ENCODE results near the gene NREP. TPM values are rescaled to one million over a fixed set of nuclear protein-coding genes. Genes with fewer than 3 reads are reported as not detected.

NREP gene
- polyA plus RNA-seq, 3 donors = 16.6 to 23.6 (median 17.1) TPM

GRCh38 chr5:111697881-111698757, 58.9 kb downstream of the NREP start:
- no peak overlapping the region for H3K9ac ChIP-seq (ENCODE audit: insufficient read depth, low read length, poor library complexity, severe bottlenecking)
- H3K4me2 ChIP-seq (replicated peaks; ENCODE audit: extremely low read depth, low read length, poor library complexity, severe bottlenecking) = no peak overlapping the region
- no peaks in the 10 kb centered on the region for H3K79me2 ChIP-seq (ENCODE audit: insufficient read depth, low read length)
- no peak overlapping the region for H3K4me3 ChIP-seq (replicated peaks in 1 of 3; ENCODE audit: low read depth in 2 of 3, low read length in 3 of 3)
- Mint-ChIP-seq H3K27me3 (ENCODE audit: low read depth in 3 of 3) (peaks cover 0 to 4% (median 2%) of the 10 kb centered on the region in 3 donors), H3K4me3 (no peak overlapping the region), H3K27ac (no peak overlapping the region), H3K9me3 (peaks cover 0 to 2% (median 0%) of the 10 kb centered on the region in 7 donors), H3K36me3 (no peaks in the 10 kb centered on the region), H3K4me1 (peaks cover 13% of the 10 kb centered on the region)
- 90% methylated on average over 3 of the region's 6 CpGs for WGBS (ENCODE audit: insufficient coverage)
- H3K27me3 ChIP-seq (ENCODE audit: control insufficient read depth in 2 of 2, insufficient read depth in 2 of 2, low read length in 2 of 2) = no peaks in the 10 kb centered on the region
- H3K36me3 ChIP-seq (replicated peaks in 1 of 2; ENCODE audit: control insufficient read depth in 1 of 2, insufficient read depth in 2 of 2, low read length in 2 of 2) = no peaks in the 10 kb centered on the region
- no peak for TF ChIP-seq CTCF (IDR thresholded peaks at IDR 0.05)
- no peak overlapping the region for H2AFZ ChIP-seq (ENCODE audit: insufficient read depth, low read depth, low read length, poor library complexity, severe bottlenecking)
- intact Hi-C loops (cut with micrococcal nuclease) = no loop called here
- no peaks in the 10 kb centered on the region for H3K4me1 ChIP-seq (ENCODE audit: control insufficient read depth in 1 of 2, insufficient read depth in 2 of 2, low read length in 2 of 2)
- no peaks in the 10 kb centered on the region for H3K9me3 ChIP-seq (replicated peaks in 1 of 2; ENCODE audit: control insufficient read depth in 1 of 2, insufficient read depth in 1 of 2, low read length in 2 of 2)
- no peak overlapping the region for H3K27ac ChIP-seq (ENCODE audit: low read depth in 1 of 2, low read length in 2 of 2)
- DNase-seq = no peak
- H4K20me1 ChIP-seq (ENCODE audit: insufficient read depth, low read length) = no peaks in the 10 kb centered on the region

- Histone ChIP-seq H3K79me2 (ENCODE audit: insufficient read depth, low read length) (no peaks in the 10 kb centered on the region), H3K36me3 (replicated peaks in 1 of 2; ENCODE audit: control insufficient read depth in 1 of 2, insufficient read depth in 2 of 2, low read length in 2 of 2) (no peaks in the 10 kb centered on the region), H3K4me3 (replicated peaks in 1 of 3; ENCODE audit: low read depth in 2 of 3, low read length in 3 of 3) (no peak overlapping the region), H4K20me1 (ENCODE audit: insufficient read depth, low read length) (no peaks in the 10 kb centered on the region), H3K4me2 (replicated peaks; ENCODE audit: extremely low read depth, low read length, poor library complexity, severe bottlenecking) (no peak overlapping the region), H3K9ac (ENCODE audit: insufficient read depth, low read length, poor library complexity, severe bottlenecking) (no peak overlapping the region), H3K27ac (ENCODE audit: low read depth in 1 of 2, low read length in 2 of 2) (no peak overlapping the region), H3K27me3 (ENCODE audit: control insufficient read depth in 2 of 2, insufficient read depth in 2 of 2, low read length in 2 of 2) (no peaks in the 10 kb centered on the region), H3K9me3 (replicated peaks in 1 of 2; ENCODE audit: control insufficient read depth in 1 of 2, insufficient read depth in 1 of 2, low read length in 2 of 2) (no peaks in the 10 kb centered on the region), H3K4me1 (ENCODE audit: control insufficient read depth in 1 of 2, insufficient read depth in 2 of 2, low read length in 2 of 2) (no peaks in the 10 kb centered on the region), H2AFZ (ENCODE audit: insufficient read depth, low read depth, low read length, poor library complexity, severe bottlenecking) (no peak overlapping the region)
- intact Hi-C loops (cut with micrococcal nuclease) = no loop called here
- Mint-ChIP-seq H3K9me3 (peaks cover 0 to 4% (median 0%) of the 10 kb centered on the region in 7 donors), H3K36me3 (no peaks in the 10 kb centered on the region), H3K27ac (peak overlapping the region in 1 of 7 donors; percentile 32), H3K27me3 (ENCODE audit: low read depth in 3 of 3) (peaks cover 0 to 4% (median 2%) of the 10 kb centered on the region in 3 donors), H3K4me3 (no peak overlapping the region), H3K4me1 (peaks cover 13% of the 10 kb centered on the region)
- no peak for DNase-seq
- TF ChIP-seq CTCF (IDR thresholded peaks at IDR 0.05) = no peak
- WGBS (ENCODE audit: insufficient coverage) = no CpG with 5 or more reads among the region's 6 CpGs
Observed at GRCh38 chr5:111697215-111697614, 59.8 kb downstream of the NREP start.

Measured in CD14-positive monocyte (primary cell).